Stimulated activated naive CD4-positive, alpha-beta T cell treated with Interleukin-2 at 50 U/mL for 16 hours (primary cell): Measurements from ENCODE around the gene CIITA.

ENCODE experiments used
- DNase-seq: peaks from one replicate; lab custom pipeline; 2025; lab: John Stamatoyannopoulos, UW

Gene CIITA

DNA sequence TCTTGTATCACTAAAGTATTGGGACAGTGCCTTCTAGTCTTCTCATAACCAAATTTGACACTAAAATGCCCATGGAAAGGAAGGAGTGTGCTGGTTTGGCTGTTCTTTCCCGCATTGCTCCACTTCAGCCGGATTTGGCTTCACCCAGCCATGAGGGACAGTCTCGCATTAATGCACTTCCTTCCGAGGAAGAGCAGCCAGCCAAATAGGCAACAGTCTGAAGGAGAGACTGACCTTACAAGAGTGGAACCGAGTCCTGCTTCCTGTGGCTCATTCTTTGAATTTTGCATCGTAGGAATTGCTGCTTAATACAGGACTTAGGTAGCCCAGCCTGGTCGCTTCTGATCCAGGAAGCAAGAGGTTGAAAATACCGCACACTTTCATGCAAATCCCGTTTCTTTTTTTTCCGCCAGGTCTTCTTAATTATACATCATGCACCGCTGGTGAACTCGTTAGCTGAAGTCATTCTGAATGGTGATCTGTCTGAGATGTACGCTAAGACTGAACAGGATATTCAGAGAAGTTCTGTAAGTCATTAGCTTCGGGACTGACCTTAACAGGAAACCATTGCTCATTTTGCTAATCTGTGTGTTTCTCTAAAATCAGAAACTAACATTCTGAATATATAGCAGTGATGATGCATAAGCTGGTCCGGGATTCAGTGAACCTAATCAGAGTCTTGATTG, 105.6 kb downstream of the CIITA start:
- DNase-seq, result no peak

DNA sequence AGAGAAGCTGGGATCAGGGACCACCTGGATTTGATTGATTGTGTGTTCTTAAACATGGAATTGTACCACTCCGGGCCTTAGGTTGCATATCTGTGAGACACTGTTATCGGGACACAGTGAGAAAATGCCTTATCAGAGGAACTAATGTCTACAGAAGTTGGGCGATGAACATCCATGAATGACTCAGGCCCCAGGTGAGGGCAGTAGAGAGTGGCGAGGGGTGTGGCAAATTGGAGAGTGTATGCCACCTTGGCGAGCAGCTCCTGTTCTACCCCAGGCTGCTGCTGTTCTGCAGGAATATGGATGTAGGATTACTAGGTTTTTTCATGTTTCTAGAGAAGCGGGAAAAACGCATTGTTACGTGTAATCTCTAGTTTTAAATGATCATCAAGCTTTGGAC, 106.2 kb downstream of the CIITA start:
- DNase-seq, result no peak

GRCh38 chr16:10984509-10984908, 107.5 kb downstream of the CIITA start:
- no peak for DNase-seq
